K562 (cell line): ENCODE results near the gene TOMM22. TPM values are rescaled to one million over a fixed set of nuclear protein-coding genes. Genes with fewer than 3 reads are reported as not detected.

Experiments used
- DPF2 ChIP-seq: fragments of 450-650 bp; IDR thresholded peaks from 2 replicates; pipeline ENCODE4 v1.6.1; 2016
- FOSL1 ChIP-seq: fragments of 200-800 bp; sonication (Bioruptor generic); conservative IDR thresholded peaks from 2 replicates; pipeline ENCODE4 v1.6.1; 2016; ENCODE audit warnings: missing genetic modification characterization, missing compliant biosample characterization
- JUND ChIP-seq, 2 experiments: IDR thresholded peaks; 2 replicates in 1 of 2; 3 replicates in 1 of 2; pipeline ENCODE4 v1.6.1; 2011; ENCODE audit warnings: borderline replicate concordance in 2 of 2, low read depth in 2 of 2, low read length in 2 of 2, improper control_type of control experiment in 1 of 2, missing biosample characterization in 1 of 2, missing genetic modification characterization in 1 of 2, missing genetic modification reagents in 1 of 2
- RBBP5 ChIP-seq: fragments of 200-600 bp; sonication (generic); IDR thresholded peaks from 2 replicates; pipeline ENCODE4 v1.6.1; 2012; ENCODE audit warnings: borderline replicate concordance, mild to moderate bottlenecking, low read length, control low read depth, inconsistent platforms; ENCODE audit not compliant: insufficient read depth, poor library complexity, severe bottlenecking
- YY1 ChIP-seq, 3 experiments: IDR thresholded peaks; 2 replicates each; pipeline ENCODE4 v1.6.1; 2011; ENCODE audit warnings: low read length in 2 of 3, mild to moderate bottlenecking in 2 of 3, moderate library complexity in 2 of 3, borderline replicate concordance in 1 of 3, control low read depth in 1 of 3, low read depth in 1 of 3; ENCODE audit not compliant: insufficient read depth in 3 of 3, insufficient replicate concordance in 2 of 3, control insufficient read depth in 1 of 3, insufficient read length in 1 of 3; ENCODE audit errors: extremely low read depth in 1 of 3
- ZNF121 ChIP-seq: sonication (generic); formaldehyde crosslinking; conservative IDR thresholded peaks from 2 replicates; pipeline ENCODE4 v1.8.0; 2022; ENCODE audit warnings: missing genetic modification reagents
- polyA plus RNA-seq, 8 experiments: library from polyadenylated mRNA; depleted of rRNA in 4 of 8; stranded (reverse) in 5 of 8; unstranded in 3 of 8; fragments of >200 nt; fragmentation: Nextera tagmentation in 2 of 8; fragmentation: Illumina TruSeq in 1 of 8; extraction: Ambion mirVana in 2 of 8; extraction: Trizol in 1 of 8; gene quantifications; 2 replicates each; pipeline versions ENCODE4 v1.2.1 to v1.2.3, GENCODE V29; 2011 to 2014; ENCODE audit warnings: inconsistent platforms in 1 of 8, missing spikeins in 1 of 8
- total RNA-seq, 7 experiments: library from RNA; depleted of rRNA in 6 of 7; stranded (reverse); fragments of >200 nt in 6 of 7; fragmentation: Illumina TruSeq in 2 of 7; extraction: Trizol in 2 of 7; gene quantifications; 2 replicates each; pipeline versions ENCODE4 v1.2.1 to v1.2.3, GENCODE V29; 2011 to 2021; ENCODE audit warnings: low replicate concordance in 1 of 7
- TF ChIP-seq, protein P1 (sequence below): fragments of 250-450 bp; sonication (Bioruptor Pico); IDR thresholded peaks from 2 replicates; pipeline ENCODE4 v1.4.0; 2020
- TF ChIP-seq, protein P2 (sequence below): fragments of 450-650 bp; IDR thresholded peaks from 2 replicates; pipeline ENCODE4 v1.6.1; 2017; ENCODE audit warnings: antibody characterized with exemption, mild to moderate bottlenecking
- TF ChIP-seq, protein P3 (sequence below), 2 experiments: fragments of 450-650 bp in 1 of 2; sonication (generic) in 1 of 2; formaldehyde crosslinking in 1 of 2; IDR thresholded peaks in 1 of 2; conservative IDR thresholded peaks in 1 of 2; 2 replicates each; pipeline versions ENCODE4 v1.6.1 to v1.8.1; 2016 to 2023; ENCODE audit warnings: mild to moderate bottlenecking in 2 of 2, moderate library complexity in 2 of 2, inconsistent platforms in 1 of 2, missing genetic modification reagents in 1 of 2

Gene TOMM22
- total and polyA plus RNA-seq, 9 of the 15 experiments (the other 6 are each of a cell fraction or from before 2014, with no cell fraction given) = 25.8 to 108 (median 73.8) TPM

DNA sequence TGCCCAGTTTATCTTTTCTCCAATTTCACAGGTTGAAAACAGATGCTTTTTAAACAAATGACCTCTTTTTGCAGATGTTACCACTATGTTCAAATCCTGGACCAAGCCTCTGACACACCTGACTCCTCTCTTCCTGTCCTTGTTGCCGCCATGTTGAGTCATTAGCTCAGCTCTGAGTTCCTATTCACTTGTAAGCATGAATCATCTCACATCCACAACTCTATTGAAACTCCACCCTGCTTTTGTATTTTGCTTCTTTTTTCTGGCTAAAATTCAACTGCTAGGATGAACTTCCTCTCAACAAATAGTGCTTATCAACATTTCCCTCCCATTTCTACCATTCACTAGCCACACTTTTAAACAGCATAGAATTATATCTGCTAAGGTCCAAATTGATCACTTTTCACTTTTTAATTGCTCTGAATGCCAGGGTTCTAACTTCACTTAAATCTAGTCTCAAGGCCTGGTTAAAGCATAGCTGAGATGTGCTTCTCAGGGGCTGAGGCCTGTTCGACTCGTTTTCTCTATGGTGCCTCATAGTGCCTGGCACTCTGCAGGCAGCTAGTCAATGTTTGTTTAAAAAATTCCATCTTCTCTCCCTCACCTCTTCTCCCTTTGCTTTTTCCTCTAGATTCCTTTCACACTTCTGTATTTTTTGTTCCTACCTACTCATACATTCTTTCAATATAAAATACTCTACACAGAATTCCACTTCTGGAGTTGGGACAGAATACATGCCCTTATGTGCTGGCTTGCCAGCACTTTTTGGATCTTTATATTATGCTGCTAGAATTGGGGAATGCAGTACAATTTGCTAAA is 15.1 kb downstream of the TOMM22 start (continued):
- TF ChIP-seq FOSL1 (tag) = peak; percentile 72
- peak; percentile 3 for TF ChIP-seq RBBP5
- 0 out of 2 replicates have a peak, but pooled peaks have one; percentile 25 for TF ChIP-seq DPF2
- TF ChIP-seq YY1 (IDR thresholded peaks at IDR 0.05; ENCODE audit: borderline replicate concordance in 1 of 3, control insufficient read depth in 1 of 3, extremely low read depth in 1 of 3, insufficient read depth in 3 of 3, insufficient read length in 1 of 3, insufficient replicate concordance in 2 of 3, low read depth in 1 of 3, low read length in 2 of 3) = peak in 1 of 3 experiments; percentile 82
- TF ChIP-seq, protein P1, sequence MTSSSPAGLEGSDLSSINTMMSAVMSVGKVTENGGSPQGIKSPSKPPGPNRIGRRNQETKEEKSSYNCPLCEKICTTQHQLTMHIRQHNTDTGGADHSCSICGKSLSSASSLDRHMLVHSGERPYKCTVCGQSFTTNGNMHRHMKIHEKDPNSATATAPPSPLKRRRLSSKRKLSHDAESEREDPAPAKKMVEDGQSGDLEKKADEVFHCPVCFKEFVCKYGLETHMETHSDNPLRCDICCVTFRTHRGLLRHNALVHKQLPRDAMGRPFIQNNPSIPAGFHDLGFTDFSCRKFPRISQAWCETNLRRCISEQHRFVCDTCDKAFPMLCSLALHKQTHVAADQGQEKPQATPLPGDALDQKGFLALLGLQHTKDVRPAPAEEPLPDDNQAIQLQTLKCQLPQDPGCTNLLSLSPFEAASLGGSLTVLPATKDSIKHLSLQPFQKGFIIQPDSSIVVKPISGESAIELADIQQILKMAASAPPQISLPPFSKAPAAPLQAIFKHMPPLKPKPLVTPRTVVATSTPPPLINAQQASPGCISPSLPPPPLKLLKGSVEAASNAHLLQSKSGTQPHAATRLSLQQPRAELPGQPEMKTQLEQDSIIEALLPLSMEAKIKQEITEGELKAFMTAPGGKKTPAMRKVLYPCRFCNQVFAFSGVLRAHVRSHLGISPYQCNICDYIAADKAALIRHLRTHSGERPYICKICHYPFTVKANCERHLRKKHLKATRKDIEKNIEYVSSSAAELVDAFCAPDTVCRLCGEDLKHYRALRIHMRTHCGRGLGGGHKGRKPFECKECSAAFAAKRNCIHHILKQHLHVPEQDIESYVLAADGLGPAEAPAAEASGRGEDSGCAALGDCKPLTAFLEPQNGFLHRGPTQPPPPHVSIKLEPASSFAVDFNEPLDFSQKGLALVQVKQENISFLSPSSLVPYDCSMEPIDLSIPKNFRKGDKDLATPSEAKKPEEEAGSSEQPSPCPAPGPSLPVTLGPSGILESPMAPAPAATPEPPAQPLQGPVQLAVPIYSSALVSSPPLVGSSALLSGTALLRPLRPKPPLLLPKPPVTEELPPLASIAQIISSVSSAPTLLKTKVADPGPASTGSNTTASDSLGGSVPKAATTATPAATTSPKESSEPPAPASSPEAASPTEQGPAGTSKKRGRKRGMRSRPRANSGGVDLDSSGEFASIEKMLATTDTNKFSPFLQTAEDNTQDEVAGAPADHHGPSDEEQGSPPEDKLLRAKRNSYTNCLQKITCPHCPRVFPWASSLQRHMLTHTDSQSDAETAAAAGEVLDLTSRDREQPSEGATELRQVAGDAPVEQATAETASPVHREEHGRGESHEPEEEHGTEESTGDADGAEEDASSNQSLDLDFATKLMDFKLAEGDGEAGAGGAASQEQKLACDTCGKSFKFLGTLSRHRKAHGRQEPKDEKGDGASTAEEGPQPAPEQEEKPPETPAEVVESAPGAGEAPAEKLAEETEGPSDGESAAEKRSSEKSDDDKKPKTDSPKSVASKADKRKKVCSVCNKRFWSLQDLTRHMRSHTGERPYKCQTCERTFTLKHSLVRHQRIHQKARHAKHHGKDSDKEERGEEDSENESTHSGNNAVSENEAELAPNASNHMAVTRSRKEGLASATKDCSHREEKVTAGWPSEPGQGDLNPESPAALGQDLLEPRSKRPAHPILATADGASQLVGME (CRISPR knock-in tag) = no peak
- no peak for TF ChIP-seq ZNF121 (CRISPR knock-in tag)
- peak; percentile 52; the same call in 1 of the 2 replicates for TF ChIP-seq JUND (IDR thresholded peaks at IDR 0.05; ENCODE audit: borderline replicate concordance, low read depth, low read length)
- peak; percentile 40; the same call in 1 of the 3 replicates for TF ChIP-seq JUND (tag; IDR thresholded peaks at IDR 0.05; ENCODE audit: borderline replicate concordance, low read depth, low read length)
- TF ChIP-seq, protein P2, sequence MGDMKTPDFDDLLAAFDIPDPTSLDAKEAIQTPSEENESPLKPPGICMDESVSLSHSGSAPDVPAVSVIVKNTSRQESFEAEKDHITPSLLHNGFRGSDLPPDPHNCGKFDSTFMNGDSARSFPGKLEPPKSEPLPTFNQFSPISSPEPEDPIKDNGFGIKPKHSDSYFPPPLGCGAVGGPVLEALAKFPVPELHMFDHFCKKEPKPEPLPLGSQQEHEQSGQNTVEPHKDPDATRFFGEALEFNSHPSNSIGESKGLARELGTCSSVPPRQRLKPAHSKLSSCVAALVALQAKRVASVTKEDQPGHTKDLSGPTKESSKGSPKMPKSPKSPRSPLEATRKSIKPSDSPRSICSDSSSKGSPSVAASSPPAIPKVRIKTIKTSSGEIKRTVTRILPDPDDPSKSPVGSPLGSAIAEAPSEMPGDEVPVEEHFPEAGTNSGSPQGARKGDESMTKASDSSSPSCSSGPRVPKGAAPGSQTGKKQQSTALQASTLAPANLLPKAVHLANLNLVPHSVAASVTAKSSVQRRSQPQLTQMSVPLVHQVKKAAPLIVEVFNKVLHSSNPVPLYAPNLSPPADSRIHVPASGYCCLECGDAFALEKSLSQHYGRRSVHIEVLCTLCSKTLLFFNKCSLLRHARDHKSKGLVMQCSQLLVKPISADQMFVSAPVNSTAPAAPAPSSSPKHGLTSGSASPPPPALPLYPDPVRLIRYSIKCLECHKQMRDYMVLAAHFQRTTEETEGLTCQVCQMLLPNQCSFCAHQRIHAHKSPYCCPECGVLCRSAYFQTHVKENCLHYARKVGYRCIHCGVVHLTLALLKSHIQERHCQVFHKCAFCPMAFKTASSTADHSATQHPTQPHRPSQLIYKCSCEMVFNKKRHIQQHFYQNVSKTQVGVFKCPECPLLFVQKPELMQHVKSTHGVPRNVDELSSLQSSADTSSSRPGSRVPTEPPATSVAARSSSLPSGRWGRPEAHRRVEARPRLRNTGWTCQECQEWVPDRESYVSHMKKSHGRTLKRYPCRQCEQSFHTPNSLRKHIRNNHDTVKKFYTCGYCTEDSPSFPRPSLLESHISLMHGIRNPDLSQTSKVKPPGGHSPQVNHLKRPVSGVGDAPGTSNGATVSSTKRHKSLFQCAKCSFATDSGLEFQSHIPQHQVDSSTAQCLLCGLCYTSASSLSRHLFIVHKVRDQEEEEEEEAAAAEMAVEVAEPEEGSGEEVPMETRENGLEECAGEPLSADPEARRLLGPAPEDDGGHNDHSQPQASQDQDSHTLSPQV = 0 out of 2 replicates have a peak, but pooled peaks have one; percentile 17
- TF ChIP-seq, protein P3, sequence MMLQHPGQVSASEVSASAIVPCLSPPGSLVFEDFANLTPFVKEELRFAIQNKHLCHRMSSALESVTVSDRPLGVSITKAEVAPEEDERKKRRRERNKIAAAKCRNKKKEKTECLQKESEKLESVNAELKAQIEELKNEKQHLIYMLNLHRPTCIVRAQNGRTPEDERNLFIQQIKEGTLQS (IDR thresholded peaks at IDR 0.05) = peak; percentile 55
- TF ChIP-seq, protein P3 (CRISPR knock-in tag; conservative IDR thresholded peaks at IDR 0.05) = no peak
